T-helper 2 cell treated with Interferon-gamma antibody and Interleukin-4, amounts not matched to agents 5 μg/mL and 100 μg/mL, for 36 hours (primary cell): ENCODE results near the gene TPSD1.

Experiments
- DNase-seq: peaks from one replicate; pipeline ENCODE4 v3.0.0; 2021; ENCODE audit warnings: low spot score
- H3K27ac Mint-ChIP-seq: one replicate; pipeline ENCODE4 v1.8.0; 2021; ENCODE audit warnings: mild to moderate bottlenecking, mixed read lengths
- H3K27me3 Mint-ChIP-seq: one replicate; pipeline ENCODE4 v1.8.0; 2021; ENCODE audit warnings: low read depth, mixed read lengths
- H3K36me3 Mint-ChIP-seq: one replicate; pipeline ENCODE4 v1.8.0; 2021; ENCODE audit warnings: low read depth, mixed read lengths
- H3K4me1 Mint-ChIP-seq: one replicate; pipeline ENCODE4 v1.8.0; 2021; ENCODE audit warnings: low read depth, mixed read lengths
- H3K4me3 Mint-ChIP-seq: one replicate; pipeline ENCODE4 v1.8.0; 2022; ENCODE audit warnings: mild to moderate bottlenecking, moderate library complexity, mixed read lengths
- H3K9me3 Mint-ChIP-seq: one replicate; pipeline ENCODE4 v1.8.0; 2021; ENCODE audit warnings: mixed read lengths

The TPSD1 gene

GRCh38 chr16:1216681-1217400 lies 39.0 kb upstream of the TPSD1 start:
- Mint-ChIP-seq H3K9me3 (no peaks in the 10 kb centered on the region), H3K4me1 (no peaks in the 10 kb centered on the region), H3K4me3 (no peak overlapping the region), H3K27ac (no peak overlapping the region), H3K36me3 (no peaks in the 10 kb centered on the region), H3K27me3 (no peaks in the 10 kb centered on the region)
- DNase-seq = no peak

DNA sequence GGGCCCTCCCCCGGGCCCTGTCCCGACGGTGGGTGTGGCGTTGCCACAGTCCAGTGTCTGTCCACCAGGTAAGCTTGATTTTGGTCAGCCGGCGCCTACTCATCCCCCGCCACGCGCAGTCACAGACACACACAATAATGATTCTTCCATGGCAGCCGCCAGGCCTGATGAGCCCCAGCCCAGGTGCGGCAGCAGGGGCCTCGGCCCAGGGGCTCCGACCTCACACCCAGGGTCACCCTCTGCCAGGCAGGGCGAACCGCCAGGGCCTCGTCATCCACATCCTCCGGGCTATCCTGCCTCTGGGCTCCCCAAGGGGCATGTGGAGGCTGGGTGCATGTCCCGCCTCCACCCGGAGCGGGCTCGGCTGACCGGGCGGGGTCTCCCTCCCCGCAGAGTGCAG lies 38.3 kb upstream of the TPSD1 start:
- Mint-ChIP-seq H3K9me3 (no peaks in the 10 kb centered on the region), H3K27ac (no peak overlapping the region), H3K36me3 (no peaks in the 10 kb centered on the region), H3K27me3 (no peaks in the 10 kb centered on the region), H3K4me1 (no peaks in the 10 kb centered on the region), H3K4me3 (no peak overlapping the region)
- no peak for DNase-seq

GRCh38 chr16:1218061-1218929 lies 37.6 kb upstream of the TPSD1 start:
- no peak overlapping the region for H3K4me3 Mint-ChIP-seq
- H3K27me3 Mint-ChIP-seq = no peaks in the 10 kb centered on the region
- H3K4me1 Mint-ChIP-seq = no peaks in the 10 kb centered on the region
- H3K9me3 Mint-ChIP-seq = no peaks in the 10 kb centered on the region
- no peak overlapping the region for H3K27ac Mint-ChIP-seq
- no peak for DNase-seq
- no peaks in the 10 kb centered on the region for H3K36me3 Mint-ChIP-seq

DNA sequence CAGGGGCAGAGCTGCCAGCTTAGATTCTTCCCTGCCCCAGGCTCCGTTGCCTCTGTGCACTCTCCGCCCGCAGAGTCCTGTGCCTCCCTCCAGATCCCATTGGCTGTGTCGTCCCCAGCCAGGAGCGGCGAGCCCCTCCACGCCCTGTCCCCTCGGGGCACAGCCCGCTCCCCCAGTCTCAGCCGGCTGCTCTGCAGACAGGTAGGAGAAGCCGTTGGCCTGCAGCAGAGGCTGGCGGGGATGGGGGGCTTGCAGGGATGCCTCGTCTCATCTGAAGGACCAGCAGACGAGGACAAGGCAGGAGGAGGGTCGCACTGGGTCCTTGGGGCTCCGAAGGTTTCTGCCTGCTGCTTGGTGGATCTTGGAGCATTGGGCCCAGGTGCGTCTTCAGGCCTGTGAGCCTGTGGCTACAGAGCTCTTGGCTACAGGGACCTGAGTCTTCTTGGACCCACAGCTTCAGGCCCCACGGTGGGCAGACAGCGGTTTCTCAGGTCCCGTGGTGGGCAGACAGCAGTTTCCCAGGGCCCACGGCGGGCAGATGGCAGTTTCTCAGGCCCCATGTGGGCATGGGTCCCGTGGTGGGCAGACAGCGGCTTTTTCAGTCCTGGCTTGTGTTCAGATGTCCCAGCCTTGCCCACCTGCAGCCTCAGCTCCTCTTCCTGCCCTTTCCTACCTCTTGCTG lies 36.8 kb upstream of the TPSD1 start:
- Mint-ChIP-seq H3K9me3 (no peaks in the 10 kb centered on the region), H3K4me1 (no peaks in the 10 kb centered on the region), H3K27me3 (no peaks in the 10 kb centered on the region), H3K4me3 (no peak overlapping the region), H3K27ac (no peak overlapping the region), H3K36me3 (no peaks in the 10 kb centered on the region)
- no peak for DNase-seq

DNA sequence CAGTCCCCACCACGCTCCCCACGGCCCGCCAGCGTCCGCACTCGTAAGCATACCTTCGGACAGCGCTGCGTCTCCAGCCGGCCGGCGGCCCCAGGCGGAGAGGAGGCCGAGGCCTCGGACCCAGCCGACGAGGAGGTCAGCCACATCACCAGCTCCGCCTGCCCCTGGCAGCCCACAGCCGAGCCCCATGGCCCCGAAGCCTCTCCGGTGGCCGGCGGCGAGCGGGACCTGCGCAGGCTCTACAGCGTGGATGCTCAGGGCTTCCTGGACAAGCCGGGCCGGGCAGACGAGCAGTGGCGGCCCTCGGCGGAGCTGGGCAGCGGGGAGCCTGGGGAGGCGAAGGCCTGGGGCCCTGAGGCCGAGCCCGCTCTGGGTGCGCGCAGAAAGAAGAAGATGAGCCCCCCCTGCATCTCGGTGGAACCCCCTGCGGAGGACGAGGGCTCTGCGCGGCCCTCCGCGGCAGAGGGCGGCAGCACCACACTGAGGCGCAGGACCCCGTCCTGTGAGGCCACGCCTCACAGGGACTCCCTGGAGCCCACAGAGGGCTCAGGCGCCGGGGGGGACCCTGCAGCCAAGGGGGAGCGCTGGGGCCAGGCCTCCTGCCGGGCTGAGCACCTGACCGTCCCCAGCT lies 35.7 kb upstream of the TPSD1 start:
- Mint-ChIP-seq H3K36me3 (no peaks in the 10 kb centered on the region), H3K4me3 (no peak overlapping the region), H3K27me3 (no peaks in the 10 kb centered on the region), H3K27ac (no peak overlapping the region), H3K9me3 (no peaks in the 10 kb centered on the region), H3K4me1 (no peaks in the 10 kb centered on the region)
- no peak for DNase-seq

GRCh38 chr16:1220841-1221627 lies 34.8 kb upstream of the TPSD1 start:
- H3K27me3 Mint-ChIP-seq = no peaks in the 10 kb centered on the region
- no peak for DNase-seq
- H3K4me1 Mint-ChIP-seq = no peaks in the 10 kb centered on the region
- H3K27ac Mint-ChIP-seq = no peak overlapping the region
- H3K4me3 Mint-ChIP-seq = no peak overlapping the region
- no peaks in the 10 kb centered on the region for H3K36me3 Mint-ChIP-seq
- no peaks in the 10 kb centered on the region for H3K9me3 Mint-ChIP-seq

DNA sequence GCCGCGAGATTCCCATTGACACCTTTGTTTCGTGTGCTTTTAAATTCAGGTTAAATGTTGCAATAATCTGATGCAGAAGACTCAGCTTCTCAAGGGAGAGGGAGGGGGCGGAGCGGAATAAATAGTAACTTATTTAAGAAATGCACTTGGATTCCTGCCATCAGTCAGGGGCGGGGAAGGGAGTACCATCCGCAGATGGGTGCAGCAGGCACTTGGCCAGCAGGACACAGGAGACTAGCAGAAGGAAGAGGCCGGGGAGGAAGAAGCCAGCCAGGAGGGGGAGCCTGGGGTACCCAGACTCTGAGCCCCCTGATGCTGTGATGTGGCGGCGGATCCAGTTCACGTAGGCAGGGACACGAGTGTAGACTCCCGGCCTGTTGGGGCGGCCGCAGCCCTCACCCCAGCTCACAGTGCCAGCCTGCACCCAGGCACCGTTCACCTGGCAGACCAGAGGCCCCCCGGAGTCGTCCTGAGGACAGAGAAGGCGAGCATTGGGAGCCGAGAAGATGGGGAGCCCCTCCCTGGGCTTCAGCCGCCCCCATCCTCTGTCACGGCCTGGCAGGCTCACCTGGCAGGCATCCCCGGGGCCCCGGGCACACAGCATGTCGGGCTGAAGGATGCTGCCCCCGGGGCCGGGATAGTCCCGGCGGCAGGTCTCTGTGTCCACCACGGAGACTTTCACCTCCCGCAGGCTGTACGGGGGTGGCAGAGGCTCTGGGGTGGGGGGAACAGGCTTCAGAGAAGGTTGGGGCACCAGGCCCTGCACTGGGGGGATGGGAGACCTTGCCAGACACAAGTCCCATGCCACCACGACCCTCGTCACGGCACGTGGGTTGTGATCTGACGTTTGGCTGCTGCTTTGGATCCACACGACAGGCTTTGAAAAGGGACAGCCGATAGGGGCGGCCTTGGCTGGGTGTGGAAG lies 34.0 kb upstream of the TPSD1 start:
- H3K27me3 Mint-ChIP-seq = no peaks in the 10 kb centered on the region
- H3K4me3 Mint-ChIP-seq = no peak overlapping the region
- no peak overlapping the region for H3K27ac Mint-ChIP-seq
- H3K9me3 Mint-ChIP-seq = no peaks in the 10 kb centered on the region
- H3K4me1 Mint-ChIP-seq = no peaks in the 10 kb centered on the region
- H3K36me3 Mint-ChIP-seq = no peaks in the 10 kb centered on the region
- no peak for DNase-seq

- Mint-ChIP-seq H3K4me1 (no peaks in the 10 kb centered on the region), H3K27ac (no peak overlapping the region), H3K27me3 (no peaks in the 10 kb centered on the region), H3K4me3 (no peak overlapping the region), H3K36me3 (no peaks in the 10 kb centered on the region), H3K9me3 (no peaks in the 10 kb centered on the region)
- no peak for DNase-seq
Observed at GRCh38 chr16:1222553-1223354, 33.1 kb upstream of the TPSD1 start.

- no peaks in the 10 kb centered on the region for H3K4me1 Mint-ChIP-seq
- H3K27me3 Mint-ChIP-seq = no peaks in the 10 kb centered on the region
- H3K27ac Mint-ChIP-seq = no peak overlapping the region
Observed at GRCh38 chr16:1223355-1224214, 32.3 kb upstream of the TPSD1 start.

DNA sequence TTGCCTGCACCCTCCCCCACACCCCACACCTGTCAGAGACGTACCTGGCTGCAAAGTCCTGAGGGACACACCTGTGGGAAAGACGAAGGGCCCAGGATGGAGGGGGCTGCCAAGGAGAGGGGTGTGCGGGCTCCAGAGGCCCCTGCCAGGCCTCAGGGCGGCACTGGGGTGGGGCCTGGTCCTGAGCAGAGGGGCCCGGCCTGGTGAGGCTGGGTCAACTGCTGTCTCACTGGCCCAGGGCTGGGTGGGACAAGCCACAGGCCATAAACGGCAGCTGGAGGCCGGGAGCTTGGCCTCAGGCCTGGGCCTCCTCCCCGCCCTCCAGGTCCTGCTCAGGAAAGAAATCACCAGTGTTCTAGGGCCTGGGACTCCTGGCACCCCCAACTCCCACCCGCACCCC lies 31.3 kb upstream of the TPSD1 start:
- Mint-ChIP-seq H3K4me1 (no peaks in the 10 kb centered on the region), H3K4me3 (no peak overlapping the region), H3K9me3 (no peaks in the 10 kb centered on the region), H3K27ac (no peak overlapping the region), H3K36me3 (no peaks in the 10 kb centered on the region), H3K27me3 (no peaks in the 10 kb centered on the region)
- DNase-seq = no peak

More at GRCh38 chr16:1223355-1224214, 32.3 kb upstream of the TPSD1 start:
- no peak overlapping the region for H3K4me3 Mint-ChIP-seq
- H3K9me3 Mint-ChIP-seq = no peaks in the 10 kb centered on the region
- no peaks in the 10 kb centered on the region for H3K36me3 Mint-ChIP-seq
- no peak for DNase-seq

DNA sequence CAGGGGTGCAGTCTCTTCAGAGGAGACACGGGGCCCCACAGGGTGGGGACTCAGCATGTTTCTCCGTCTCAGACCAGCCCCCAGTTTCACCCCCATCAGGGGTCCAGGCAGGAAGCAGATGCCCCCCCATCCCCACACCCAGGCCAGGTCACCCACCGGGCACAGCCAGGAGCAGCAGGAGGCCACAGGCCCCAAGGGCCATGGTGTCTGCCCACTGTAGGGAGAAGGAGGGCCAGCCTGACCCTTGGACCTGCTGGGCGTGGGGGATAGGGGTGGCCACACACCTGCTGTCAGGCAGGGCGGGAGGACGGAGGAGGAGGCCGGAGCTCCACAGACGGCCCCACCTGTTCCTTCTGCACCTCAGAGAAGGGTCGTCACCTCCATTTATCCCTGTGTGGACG lies 30.8 kb upstream of the TPSD1 start, which contains the start of gene TPSG1:
TPSG1 (minus strand) TSS at position 218 of the 401 bp plus-strand sequence; CDS start at position 202, 16 bp downstream.
- no peak for DNase-seq
- H3K4me1 Mint-ChIP-seq = no peaks in the 10 kb centered on the region
- H3K9me3 Mint-ChIP-seq = no peaks in the 10 kb centered on the region

More for the DNA sequence above, 30.8 kb upstream of the TPSD1 start, which contains the start of gene TPSG1:
- no peak within 1 kb of the TSS for H3K27ac Mint-ChIP-seq
- no peak within 1 kb of the TSS for H3K4me3 Mint-ChIP-seq
- H3K27me3 Mint-ChIP-seq = no peaks in the 10 kb centered on the region
- H3K36me3 Mint-ChIP-seq = no peaks in the 10 kb centered on the region
